ENCODE measurements around the gene PXYLP1. TPM values are rescaled to one million over a fixed set of nuclear protein-coding genes. Genes with fewer than 3 reads are reported as not detected.

Gene PXYLP1
- total and polyA plus RNA-seq, 2 of the 8 experiments (the other 6 are each of a cell fraction or from before 2014, with no cell fraction given) = 19.4 to 20.6 TPM

DNA sequence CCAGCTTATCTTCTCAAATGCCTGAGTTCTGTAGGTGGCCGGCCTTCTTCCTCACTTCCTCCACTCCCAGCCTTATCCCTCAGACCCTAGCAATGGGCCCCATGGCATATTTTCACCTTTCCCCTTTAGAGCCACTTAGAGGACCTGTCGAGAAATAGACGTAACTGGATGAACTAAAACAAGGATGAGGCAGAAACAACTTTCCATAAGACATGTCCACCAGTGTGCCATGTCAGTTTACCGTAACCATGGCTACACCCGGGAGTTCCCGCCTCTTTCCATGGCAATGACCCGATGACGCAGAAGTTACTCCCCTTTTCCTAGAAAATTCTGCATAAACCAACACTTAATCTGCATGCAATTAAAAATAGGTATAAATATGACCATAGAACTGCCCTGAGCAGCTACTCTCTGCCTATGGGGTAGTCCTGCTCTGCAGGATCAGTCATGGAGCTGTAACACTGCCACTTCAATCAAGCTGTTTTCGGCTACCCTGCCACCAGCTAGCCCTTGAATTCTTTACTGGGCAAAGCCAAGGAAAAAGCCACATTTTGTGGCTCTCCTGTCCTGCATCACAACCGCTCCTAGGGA, 81.6 kb downstream of the PXYLP1 start:
- no peaks in the 10 kb centered on the region for H3K79me1 ChIP-seq (ENCODE audit: low read depth, low read length)
- peaks cover 0 to 4% (median 2%) of the 10 kb centered on the region in 4 experiments; a peak in 4 of 7 replicates for H3K4me1 ChIP-seq (replicated peaks in 1 of 4; ENCODE audit: control insufficient read depth in 3 of 4, insufficient read depth in 4 of 4, low read length in 3 of 4)
- 94% methylated on average over 10 of the region's 10 CpGs; no CpG with 5 or more reads in 1 of the 2 experiments for WGBS, 2 experiments (ENCODE audit: extremely low coverage in 1 of 2, insufficient coverage in 1 of 2, insufficient read length in 1 of 2, insufficient replicate concordance in 2 of 2, low coverage in 1 of 2, low lambda C conversion rate in 2 of 2, missing lambda C conversion rate in 1 of 2)
- H3K18ac ChIP-seq (ENCODE audit: extremely low read depth, low read length) = no peak overlapping the region
- no peak overlapping the region for H2BK120ac ChIP-seq (replicated peaks; ENCODE audit: low read depth, low read length)
- POLR2A ChIA-PET (ENCODE audit: partially characterized antibody) = no interaction called here
- no peak overlapping the region for H3K14ac ChIP-seq (ENCODE audit: insufficient read length)
- H3K4me3 ChIP-seq (ENCODE audit: extremely low read depth in 1 of 4, insufficient read depth in 2 of 4, low read depth in 3 of 4, low read length in 4 of 4) = no peak overlapping the region
- H3K4ac ChIP-seq (replicated peaks; ENCODE audit: insufficient read length, low read depth, low read length) = no peak overlapping the region
- no peak overlapping the region for H2AFZ ChIP-seq (ENCODE audit: low read length)
- no peaks in the 10 kb centered on the region for H3K36me3 ChIP-seq (ENCODE audit: control insufficient read depth in 2 of 4, insufficient read depth in 4 of 4, low read length in 3 of 4)
- no peak overlapping the region for H2BK12ac ChIP-seq (ENCODE audit: low read depth, low read length)
- H2BK5ac ChIP-seq (ENCODE audit: low read depth, low read length) = no peak overlapping the region
- H4K8ac ChIP-seq (ENCODE audit: extremely low read depth, insufficient read depth, low read length) = no peak overlapping the region; the same call in 1 of the 2 replicates
- H3K4me2 ChIP-seq (ENCODE audit: insufficient read depth in 1 of 2, low read depth in 2 of 2, low read length in 2 of 2) = no peak overlapping the region
- H3K23me2 ChIP-seq (ENCODE audit: low read depth, low read length) = peaks cover 3% of the 10 kb centered on the region; the same call in 1 of the 2 replicates
- no peak overlapping the region for H2BK20ac ChIP-seq (ENCODE audit: low read length)
- no peak overlapping the region for H2AK5ac ChIP-seq (ENCODE audit: low read depth, low read length)
- no peak overlapping the region for H3K23ac ChIP-seq (ENCODE audit: insufficient read length)
- CTCF ChIA-PET (ENCODE audit: partially characterized antibody) = interaction anchor here (0.6 to 16.2 kb wide), 17 partner anchors 10 to 376 kb away, joined by 3 to 349 read pairs (median 6); no protein-coding TSS in a partner anchor
- peaks cover 0 to 2% (median under 1%) of the 10 kb centered on the region in 4 experiments; a peak in 1 of 7 replicates for H3K27me3 ChIP-seq (replicated peaks in 1 of 4; ENCODE audit: control insufficient read depth in 3 of 4, extremely low read depth in 1 of 4, insufficient read depth in 3 of 4, low read length in 3 of 4)
- no peak for TF ChIP-seq RNF2 (IDR thresholded peaks at IDR 0.05; ENCODE audit: borderline replicate concordance, low read depth, low read length, missing control alignments, poor library complexity, severe bottlenecking)
- TF ChIP-seq SUZ12 (IDR thresholded peaks at IDR 0.05; ENCODE audit: low read length) = no peak
- no peak for TF ChIP-seq RBBP5 (IDR thresholded peaks at IDR 0.05; ENCODE audit: borderline replicate concordance, low read depth, low read length)
- TF ChIP-seq POLR2A (IDR thresholded peaks at IDR 0.05; ENCODE audit: control extremely low read depth in 1 of 2, low read depth in 2 of 2, low read length in 2 of 2) = no peak
- no peak for TF ChIP-seq KDM1A (IDR thresholded peaks at IDR 0.05; ENCODE audit: borderline replicate concordance, low read length)
- TF ChIP-seq NANOG (IDR thresholded peaks at IDR 0.05; ENCODE audit: insufficient read depth, low read depth, low read length, poor library complexity, severe bottlenecking) = no peak
- TF ChIP-seq CBX5 (IDR thresholded peaks at IDR 0.05; ENCODE audit: low read depth, low read length) = no peak
- TF ChIP-seq SP4 (IDR thresholded peaks at IDR 0.05; ENCODE audit: low read length) = no peak
- TF ChIP-seq BCL11A (IDR thresholded peaks at IDR 0.05; ENCODE audit: low read depth in 2 of 2, low read length in 2 of 2) = no peak
- no peak for TF ChIP-seq TCF12 (IDR thresholded peaks at IDR 0.05; ENCODE audit: low read depth, low read length)
- TF ChIP-seq, protein P1, sequence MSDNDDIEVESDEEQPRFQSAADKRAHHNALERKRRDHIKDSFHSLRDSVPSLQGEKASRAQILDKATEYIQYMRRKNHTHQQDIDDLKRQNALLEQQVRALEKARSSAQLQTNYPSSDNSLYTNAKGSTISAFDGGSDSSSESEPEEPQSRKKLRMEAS (IDR thresholded peaks at IDR 0.05) = no peak
- no peak for TF ChIP-seq CHD2 (IDR thresholded peaks at IDR 0.05; ENCODE audit: low read length)
- no peak for TF ChIP-seq SIRT6 (IDR thresholded peaks at IDR 0.05; ENCODE audit: low read length)
- no peak overlapping the region for H3K27ac ChIP-seq (ENCODE audit: low read depth, low read length)
- DNase-seq (ENCODE audit: low read depth in 1 of 2, low spot score in 2 of 2) (no peak), FAIRE-seq (no peak)
- no peak overlapping the region for H3K56ac ChIP-seq (replicated peaks; ENCODE audit: insufficient read length, low read depth, low read length)
- no peak overlapping the region for H4K5ac ChIP-seq (ENCODE audit: insufficient read length, low read depth, low read length)
- no peak overlapping the region for H3K9ac ChIP-seq (replicated peaks in 1 of 4; ENCODE audit: extremely low read depth in 1 of 4, low read depth in 3 of 4, low read length in 3 of 4)
- no peak overlapping the region for H2BK15ac ChIP-seq (ENCODE audit: low read length)
- no peaks in the 10 kb centered on the region for H3K79me2 ChIP-seq (ENCODE audit: control insufficient read depth in 1 of 2, insufficient read depth in 2 of 2, low read length in 2 of 2)
- H3K9me3 ChIP-seq (ENCODE audit: insufficient read depth in 2 of 2, low read depth in 1 of 2, low read length in 1 of 2) = no peaks in the 10 kb centered on the region
- H4K20me1 ChIP-seq (replicated peaks in 1 of 2; ENCODE audit: control insufficient read depth in 1 of 2, insufficient read depth in 2 of 2, low read length in 2 of 2) = no peaks in the 10 kb centered on the region
- H4K91ac ChIP-seq (replicated peaks; ENCODE audit: insufficient read length, low read length) = no peak overlapping the region
